Stimulated activated CD8-positive, alpha-beta memory T cell treated with anti-CD3 and anti-CD28 coated beads, Interleukin-4, amount 100 ng/mL, for 48 hours (primary cell): ENCODE results near the gene STRA8.

Source experiments
- DNase-seq: peaks from one replicate; pipeline ENCODE4 v3.0.0-alpha.2; 2020

The STRA8 gene

DNA sequence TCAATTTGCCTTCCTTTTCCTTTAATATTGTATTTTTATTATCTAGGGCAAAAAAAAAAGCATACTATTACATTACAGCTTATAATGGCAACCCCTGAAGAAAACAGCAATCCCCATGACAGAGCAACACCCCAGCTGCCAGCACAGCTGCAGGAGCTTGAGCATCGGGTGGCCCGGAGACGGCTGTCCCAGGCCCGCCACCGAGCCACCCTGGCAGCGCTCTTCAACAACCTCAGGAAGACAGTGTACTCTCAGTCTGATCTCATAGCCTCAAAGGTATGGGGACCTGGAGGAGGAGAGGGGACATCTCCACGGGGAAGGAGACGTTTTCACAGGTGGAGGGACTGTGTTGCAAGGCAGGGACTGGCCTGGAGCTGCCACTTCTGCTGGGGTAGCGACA, 6.8 kb downstream of the STRA8 start:
- no peak for DNase-seq

DNA sequence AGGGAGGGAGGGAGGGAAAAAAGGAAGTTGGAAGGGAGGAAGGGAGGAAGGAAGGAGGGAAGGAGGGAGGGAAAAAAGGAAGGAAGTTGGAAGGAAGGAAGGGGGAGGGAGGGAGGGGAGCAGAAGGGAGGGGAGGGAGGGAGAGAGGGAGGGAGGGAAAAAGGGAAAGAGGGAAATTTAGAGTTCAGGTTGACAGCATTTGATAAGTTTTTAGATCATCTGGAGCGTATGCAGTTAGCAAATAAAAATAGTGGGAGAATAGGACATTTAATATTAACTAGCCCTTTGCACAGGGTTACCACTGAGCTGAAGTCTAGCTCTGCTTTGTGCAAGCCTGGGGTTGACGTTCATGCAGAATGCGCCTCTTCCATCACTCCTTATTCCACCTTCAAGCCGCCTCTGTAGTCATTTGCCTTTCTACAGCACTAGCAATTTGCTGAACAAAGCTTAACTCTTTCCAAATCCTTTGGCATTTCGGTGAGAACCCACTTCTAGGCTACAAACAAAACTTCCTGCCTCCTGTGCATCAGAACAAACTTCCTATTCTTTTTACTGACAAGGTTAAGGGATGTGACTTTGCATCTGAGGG, 8.6 kb downstream of the STRA8 start:
- no peak for DNase-seq

DNA sequence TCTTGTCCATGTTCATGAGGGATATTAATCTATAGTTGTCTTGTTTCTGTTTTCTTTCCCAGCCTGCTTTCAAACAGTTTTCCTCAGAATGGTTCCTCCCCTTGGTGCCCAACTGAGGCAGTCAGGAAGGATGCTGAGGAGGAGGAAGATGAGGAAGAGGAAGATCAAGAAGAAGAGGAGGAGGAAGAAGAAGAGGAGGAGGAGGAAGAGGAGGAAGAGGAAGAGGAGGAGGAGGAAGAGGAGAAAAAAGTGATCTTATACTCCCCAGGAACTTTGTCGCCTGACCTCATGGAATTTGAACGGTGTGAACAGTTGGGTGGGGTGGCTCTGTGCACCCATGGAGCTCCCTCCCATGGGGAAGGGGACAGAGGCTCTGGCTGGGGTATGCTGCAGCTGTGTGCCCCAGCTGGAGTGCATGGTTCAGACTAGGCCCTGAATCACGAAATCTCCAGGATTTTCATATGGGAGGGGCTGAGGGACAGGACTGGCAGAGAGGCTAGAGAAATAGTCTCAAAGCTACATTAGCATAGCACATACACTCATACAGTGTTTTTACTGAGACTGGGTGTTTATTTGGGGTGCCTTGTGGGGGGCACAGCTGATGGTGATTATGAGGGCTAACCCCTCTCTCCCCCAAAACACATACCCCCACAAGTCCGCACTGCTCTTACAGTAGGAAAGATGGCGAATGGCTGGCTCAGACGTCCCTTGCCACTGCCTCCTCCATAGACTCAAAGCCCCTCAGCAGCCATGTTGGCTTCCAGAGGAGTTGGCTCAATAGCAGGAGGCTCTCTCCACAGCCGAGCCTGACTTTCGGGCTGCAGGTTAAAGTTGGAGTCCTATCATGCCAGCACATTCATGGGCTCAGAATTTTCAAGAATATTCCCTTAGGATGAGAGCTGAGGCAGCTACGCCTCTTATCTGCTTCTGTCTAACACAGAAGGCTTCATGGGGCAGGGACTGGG, 11.9 kb downstream of the STRA8 start:
- no peak for DNase-seq

DNA sequence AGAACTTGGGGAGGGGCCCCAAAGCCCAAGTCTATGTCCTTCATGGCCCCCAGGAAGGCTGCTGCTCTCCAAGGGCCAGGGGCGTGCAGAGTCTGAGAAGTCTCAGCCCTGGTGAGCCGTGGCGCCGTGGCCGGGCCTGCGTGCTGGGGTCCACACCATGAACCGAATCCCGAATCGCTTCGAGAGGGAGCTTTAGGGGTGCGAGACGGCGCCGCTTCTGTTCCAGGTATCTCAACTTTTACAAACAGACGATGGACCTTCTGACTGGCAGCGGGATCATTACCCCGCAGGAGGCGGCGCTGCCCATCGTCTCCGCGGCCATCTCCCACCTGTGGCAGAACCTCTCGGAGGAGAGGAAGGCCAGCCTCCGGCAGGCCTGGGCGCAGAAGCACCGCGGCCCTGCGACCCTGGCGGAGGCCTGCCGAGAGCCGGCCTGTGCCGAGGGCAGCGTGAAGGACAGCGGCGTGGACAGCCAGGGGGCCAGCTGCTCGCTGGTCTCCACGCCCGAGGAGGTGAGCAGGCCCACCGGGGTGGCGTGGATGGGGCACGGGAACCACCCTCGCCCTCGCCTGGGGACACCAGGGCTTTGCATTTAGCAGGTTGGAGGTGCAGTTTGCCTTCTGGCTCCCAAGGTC, 12.7 kb downstream of the STRA8 start:
- DNase-seq, result no peak

DNA sequence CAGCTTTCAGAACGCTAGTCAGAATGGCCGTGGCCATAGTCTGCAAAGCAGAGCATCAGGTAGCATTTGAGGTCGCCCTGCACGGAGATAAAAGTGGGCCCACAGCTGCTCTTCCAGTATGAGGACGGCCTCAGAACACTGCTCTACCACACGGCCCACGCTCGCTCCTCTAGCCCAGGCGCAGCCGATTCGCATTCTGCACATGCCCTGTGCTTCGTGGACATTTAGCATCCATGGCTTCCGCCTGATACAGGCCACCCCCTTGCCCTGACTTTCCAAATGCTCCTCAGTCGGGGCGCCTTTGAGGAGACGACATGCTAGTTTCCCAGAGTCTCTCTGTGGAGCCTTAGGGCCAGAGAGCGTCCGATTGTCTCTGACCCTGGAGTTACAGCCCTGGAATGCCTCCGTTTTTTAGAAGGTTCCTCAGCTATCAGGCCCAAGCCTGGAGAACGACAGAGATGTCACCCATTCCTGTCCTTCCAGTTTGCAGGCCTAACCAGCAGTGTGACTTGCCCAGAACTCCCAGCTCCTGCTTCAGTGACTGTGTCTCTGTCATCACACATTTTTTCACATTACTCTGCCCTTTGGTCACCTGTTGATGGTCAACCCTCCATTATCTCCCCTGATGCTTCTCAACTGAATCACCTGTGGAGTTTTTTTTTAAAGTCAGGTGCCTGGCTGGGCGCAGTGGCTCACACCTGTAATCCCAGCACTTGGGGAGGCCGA, 14.3 kb downstream of the STRA8 start:
- peak; percentile 3 for DNase-seq

DNA sequence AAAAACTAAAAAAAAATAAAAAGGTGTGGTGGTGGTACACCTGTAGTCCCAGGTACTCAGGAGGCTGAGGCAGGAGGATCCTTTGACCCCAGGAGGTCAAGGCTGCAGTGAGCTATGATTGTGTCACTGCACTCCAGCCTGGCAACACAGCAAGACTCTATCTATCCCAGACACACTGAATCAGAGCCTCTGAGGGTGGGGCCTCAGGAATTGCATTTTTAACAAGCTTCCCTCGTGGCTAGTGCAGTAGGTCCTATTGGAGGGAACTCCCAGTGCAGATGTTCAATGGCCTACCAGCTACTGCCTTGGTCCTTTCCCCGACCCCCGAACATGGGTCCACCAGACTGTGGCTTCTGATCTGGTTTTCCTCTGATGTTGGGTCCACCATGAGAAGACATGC, 14.9 kb downstream of the STRA8 start:
- peak; percentile 3 for DNase-seq

DNA sequence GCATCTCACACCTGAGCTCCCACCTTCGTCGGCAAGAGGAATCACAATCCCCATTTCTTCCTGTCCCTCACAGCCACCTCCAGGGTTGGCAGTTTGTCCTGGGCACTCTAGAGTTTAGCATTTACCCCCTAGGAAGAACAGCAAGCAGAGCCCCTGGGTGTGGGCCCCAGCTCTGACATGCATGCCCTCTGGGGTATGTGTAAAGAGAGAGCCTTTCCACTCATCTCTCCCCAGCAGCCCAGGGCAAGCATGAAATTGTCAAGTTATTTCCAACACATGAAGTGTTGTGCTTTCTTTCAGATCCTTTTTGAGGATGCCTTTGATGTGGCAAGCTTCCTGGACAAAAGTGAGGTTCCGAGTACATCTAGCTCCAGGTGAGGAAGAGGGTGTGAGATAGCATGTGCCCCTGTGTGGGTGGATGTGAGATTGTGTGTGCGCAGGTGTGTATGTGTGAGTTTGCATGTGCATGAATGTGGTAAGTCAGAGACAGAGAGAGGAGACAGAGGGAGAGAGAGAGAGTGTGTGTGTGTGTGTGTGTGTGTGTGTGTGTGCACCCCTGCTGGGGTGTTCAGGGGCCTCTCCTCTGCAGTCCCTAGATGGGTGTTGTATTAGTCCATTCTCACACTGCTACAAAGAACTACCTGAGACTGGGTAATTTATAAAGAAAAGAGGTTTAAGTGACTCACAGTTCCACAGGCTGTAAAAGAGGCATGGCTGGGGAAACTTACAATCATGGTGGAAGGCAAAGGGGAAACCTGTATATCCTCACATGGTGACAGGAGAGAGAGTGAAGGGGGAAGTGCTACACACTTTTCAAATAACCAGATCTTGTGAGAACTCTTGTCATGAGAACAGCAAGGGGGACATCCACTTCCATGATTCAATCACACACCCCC, 18.1 kb downstream of the STRA8 start:
- no peak for DNase-seq

DNA sequence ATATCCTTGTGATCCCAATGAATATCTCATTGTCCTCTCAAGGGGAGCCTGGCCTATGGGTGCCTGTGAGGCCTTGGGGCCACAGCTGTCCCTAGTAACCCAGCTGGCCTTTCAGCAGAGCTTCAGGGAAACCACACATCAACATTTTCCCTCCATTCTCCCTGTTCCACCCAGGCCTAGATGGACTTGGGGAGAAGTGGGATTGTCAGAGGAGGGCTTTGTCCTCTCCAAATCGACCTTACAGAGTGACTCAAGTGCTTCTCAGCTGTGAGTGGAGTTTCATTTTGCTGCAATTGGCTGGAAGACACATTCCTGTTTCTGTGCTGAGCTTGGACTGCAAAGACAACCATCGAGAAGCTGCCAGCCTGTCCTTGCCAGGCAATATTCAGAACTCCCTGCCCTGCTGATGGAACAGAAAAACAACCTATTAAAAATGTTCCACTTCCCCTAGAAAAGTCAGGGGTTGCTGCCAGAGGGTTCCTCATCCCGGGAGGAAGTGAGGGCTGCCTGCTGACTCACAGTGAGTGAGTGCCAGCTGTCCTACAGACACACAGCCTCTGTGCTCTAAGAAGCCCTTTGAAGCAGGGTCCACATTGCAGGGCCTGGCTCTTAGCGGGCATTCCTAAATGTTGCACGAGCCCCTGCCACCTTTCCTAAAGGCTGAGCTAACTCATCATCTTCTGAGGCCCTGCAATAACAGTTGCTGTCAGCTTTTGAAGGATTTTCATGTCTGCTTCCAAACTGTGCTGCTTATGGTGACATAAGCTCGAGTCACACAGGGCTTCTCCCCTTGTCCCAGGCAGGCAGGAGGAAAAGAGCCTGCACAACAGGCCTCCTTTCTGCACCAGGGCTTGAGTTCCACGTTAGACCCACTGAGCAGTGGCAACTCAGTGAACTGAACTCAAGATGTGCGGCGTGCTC, 20.5 kb downstream of the STRA8 start:
- no peak for DNase-seq

DNA sequence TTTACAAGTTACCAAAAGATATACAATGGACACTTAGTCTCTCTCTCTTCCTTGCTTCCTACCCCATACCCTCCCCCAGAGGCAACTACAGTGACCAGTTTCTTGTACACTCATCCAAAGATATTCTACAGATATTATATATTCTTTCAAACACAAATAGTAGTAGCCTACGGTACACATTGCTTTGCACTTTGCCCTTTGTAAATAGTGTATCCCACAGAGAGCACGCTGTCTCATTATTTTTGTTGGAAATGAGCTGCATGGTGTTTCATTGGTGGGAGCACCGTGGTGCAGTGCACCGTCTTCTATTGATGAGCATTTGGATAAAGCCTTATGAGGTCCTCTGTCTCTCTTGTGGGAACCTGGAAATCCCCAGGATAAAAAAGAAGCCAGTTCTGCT, 24.2 kb downstream of the STRA8 start:
- no peak for DNase-seq

DNA sequence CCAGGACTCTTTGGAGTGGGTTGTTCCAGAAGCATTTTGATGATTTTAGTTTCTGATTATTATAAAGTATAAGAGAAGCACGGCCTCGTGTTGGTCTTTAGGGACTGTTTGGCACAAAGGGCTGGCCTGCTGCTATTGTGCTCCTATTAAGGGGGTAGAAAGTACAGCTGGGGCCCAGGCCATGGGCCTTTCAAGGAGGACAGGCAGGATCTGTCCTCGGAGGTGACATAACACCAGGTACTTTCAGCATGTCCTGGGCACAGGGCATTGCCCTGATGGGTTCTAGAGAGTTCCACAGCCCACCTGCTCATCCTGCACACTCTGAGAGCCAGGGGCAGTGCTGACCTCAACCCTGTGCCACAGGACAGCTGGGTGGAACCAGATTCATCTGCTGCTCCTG, 24.9 kb downstream of the STRA8 start:
- DNase-seq, result no peak

DNA sequence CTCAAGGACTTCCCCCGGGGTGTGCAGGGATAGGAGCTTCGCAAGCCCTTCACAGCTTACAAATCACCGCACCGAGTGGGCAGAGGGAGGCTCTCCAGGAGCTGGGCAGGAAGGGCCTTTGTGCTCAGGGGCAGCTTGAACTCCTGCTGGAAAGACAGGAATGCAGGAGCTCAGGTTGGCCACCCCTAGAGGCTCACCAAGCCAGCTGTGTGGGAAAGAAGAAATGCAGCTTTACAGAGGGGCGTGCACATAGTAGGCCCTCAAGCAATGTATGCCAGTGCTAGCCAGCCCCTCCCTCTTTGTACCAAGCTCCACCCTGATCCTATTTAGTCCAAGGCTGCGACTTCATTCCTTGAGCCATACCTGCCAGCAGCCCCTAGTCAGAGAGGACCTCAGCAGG, 26.1 kb downstream of the STRA8 start:
- DNase-seq, result no peak

DNA sequence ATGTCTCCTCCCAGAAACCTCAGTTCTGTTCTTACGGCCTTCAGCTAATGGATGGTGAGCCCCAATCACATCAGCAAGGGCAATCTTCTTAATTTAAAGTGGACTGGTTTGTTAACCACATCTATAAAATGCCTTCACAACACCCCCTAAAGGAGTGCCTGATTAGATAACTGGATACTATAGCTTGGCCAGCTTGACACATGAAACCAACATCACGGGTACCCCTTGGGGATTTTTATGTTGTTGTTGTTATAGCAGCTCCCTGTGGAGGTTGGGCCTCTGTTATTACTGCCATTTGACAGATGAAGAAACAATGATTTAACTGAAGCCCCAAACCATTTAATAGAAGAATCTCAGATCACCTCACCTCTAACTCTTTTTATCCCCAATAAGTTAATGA, 26.8 kb downstream of the STRA8 start:
- no peak for DNase-seq

DNA sequence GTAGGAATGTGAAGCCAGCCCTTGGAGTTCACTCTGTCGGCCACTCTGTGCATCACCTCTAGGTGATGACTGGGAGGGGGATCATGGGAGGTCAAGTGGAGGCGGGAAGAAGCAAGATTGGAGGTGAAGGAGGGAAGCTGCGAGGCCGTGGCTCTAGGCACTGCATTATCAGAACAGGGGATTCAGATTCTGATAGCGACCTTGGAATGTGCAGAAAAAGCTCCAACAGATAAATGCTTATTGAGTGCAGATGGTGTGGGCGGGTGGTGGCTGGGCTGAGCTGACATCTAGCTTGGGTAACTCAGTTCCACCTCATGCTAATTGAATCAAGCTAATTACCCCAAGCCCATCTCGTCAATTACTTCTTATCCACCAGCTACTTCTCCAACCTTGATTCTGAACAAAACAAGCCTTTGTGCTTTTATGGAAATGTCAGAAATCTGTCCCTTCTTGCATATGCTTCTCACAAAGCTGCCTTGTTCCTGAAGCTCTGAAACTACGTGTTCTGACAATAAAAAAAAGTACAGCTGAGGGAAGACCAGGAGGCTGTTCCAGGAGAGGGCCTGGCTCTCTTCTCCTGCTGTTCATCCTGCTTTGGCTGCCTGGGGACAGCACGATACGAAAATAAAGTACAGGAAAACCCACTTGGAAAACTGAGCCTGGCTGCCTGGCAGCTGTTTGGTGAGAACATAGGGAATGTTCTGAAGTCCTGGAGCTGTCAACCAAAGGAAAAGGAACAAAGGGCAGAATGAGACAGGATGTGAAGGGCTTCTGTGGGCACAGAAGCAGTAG, 27.5 kb downstream of the STRA8 start:
- DNase-seq, result no peak

DNA sequence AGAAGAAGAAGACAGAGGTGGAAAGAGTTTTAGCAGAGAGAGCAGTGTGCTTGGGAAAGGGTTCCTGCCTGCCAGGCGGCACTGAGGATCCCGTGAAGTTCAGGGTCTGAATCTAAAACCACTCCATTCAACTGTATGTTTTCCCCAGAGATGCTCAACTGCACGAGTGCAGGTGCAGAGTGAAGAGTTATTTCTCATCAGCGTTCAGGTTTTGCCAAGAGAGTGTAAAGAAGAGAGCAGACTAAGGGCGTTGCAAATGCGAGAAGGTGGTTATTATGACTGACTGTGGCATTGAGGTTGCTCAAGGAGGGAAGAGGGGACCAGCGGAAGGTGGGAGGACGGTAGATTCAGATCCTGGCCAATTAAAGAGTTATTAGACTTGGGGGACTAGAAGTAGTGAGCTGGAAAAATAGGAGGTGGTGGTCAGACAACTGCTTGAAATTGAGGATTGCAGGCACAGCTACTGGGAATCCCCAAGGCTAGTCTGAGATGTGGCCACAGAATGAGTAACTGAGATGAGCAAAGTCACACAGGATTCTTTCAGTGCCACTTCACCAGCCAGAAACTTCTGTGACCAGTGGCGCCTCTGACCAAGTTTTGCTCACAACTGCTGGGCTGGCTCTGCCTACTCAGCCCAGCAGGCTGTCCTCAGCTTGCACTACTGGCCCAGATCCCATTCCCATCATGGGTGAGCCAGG, 29.1 kb downstream of the STRA8 start:
- no peak for DNase-seq

DNA sequence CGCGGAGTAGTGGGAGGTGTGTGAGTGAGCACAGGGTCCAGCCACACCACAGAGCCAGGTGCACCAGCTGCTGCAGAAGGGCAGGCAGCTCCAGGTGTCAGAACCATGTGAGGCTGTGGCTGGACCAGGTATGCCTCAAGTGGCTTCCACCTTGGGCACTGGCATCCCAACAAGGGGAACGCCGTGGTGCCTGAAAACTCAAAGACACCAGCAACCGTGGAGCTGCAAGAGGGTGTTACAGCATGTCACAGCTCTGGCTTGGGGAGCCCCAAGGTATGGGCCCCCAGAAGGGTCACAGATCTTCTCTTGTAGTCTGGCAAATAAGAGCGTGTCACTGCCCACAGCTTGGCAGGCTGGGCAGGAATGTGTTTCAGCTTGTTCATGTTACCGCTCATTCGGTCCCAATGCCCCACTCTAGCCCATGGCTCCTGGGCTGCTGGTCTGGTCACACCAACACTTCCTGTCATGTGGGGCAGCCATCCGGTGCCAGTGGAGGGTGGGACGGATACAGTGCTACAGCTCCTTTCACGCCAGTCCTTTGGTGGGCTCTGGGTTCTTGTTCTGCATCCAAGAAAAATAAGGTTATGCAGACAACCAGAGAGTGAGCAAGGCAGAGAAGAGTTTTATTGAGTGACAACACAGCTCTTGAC, 29.8 kb downstream of the STRA8 start:
- DNase-seq, result no peak

DNA sequence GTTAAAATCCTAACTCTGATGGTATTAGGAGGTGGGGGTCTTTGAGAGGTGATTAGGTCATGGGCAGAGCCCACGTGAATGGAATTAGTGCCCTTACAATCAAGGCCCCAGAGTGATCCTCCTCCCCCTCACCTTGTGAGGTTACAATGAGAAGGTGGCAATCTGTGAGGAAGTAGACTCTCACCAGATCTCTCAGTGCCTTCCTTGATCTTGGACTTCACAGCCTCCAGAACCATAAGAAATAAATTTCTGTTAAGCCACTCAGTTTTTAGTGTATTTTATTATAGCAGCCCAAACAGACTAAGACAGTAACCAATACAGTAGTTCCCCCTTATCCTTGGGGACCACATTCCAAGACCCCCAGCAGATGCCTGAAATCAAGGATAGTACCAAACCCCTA, 32.0 kb downstream of the STRA8 start:
- DNase-seq, result no peak

DNA sequence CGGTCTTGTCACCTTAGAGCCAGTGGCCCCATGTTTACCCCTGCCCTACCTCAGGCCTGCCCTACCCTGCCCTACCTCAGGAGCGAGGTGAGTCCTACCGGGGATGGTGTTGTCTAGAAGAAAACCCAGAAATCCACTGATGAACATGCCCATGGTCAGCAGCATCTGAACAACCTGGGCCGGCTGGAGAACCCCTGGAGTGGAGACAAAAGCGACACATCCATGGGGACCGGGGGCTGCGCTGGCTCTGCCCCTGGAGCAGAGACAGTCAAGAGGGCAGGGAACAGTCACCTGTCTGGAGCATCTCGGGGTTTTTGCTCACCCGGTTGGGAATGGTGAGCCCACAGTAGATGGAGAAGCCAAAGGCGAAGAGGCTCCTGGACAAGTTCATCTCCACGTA, 36.3 kb downstream of the STRA8 start:
- DNase-seq, result no peak

DNA sequence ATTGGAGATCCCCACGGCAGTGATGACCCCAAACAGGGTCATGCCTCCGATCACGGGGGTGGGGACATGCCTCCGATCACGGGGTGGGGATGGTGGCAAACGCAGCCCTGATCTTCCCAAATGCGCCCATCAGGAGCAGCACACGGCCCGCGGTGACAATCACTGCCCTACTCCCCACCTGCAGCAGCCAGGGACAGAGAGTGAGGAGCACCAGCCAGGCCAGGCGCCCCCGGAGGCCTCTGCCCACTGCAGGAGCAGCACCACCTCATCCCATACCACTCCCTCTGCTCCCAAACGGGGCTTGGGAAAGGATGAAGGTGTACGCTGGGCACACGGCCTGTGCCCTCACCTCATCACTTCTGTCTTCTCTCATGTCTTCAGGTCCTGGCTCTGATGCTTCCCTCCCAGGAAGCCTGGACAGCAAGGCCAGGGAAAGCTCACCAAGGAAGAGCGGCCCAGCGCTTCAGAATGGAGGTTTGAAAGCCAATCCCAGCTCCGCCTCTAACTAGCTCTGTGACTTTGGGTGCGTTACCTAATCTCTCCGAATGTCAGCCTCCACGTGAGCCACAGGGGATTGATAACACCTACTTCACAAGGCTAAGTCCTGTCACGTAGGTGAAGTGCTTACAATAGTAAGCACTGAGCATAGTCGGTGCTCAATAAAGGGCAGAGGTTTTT, 37.1 kb downstream of the STRA8 start:
- peak; percentile 4 for DNase-seq

DNA sequence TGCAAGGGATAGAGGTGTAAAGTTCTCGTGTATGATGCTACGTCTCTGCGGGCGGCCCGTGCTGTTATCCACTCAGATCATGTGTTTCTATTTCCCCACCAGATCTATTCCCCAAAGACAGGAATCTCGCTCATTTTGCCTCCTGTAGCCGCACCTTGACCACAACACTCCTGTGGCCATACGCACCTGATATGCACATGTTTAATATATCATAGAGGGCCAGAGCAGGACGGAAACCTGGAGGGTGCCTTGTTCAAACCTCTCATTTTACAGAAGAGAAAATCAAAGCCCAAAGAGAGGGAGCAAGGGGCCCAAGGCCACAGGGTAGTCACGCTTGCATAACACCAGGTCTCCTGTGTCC, 37.6 kb downstream of the STRA8 start:
- no peak for DNase-seq
